PC-9 (cell line): ENCODE measurements around the gene DBN1. TPM values are rescaled to one million over a fixed set of nuclear protein-coding genes. Genes with fewer than 3 reads are reported as not detected.
"Not testable (repeated sequence)": the region's sequence is repeated elsewhere in the genome, so short reads cannot be mapped to it uniquely, and the experiment has no call there.

Experiments
- BruUV-seq: library from RNA; stranded (reverse); fragments of 400-500 nt; replicated peaks from 2 replicates; lab custom pipeline; 2021; lab: Mats Ljungman, UMichigan
- CTCF ChIA-PET: fragments of 300-600 bp; sonication (Branson Sonifier 250); formaldehyde crosslinking; loops from one replicate; lab custom pipeline; 2022; ENCODE audit warnings: antibody characterized with exemption; lab: Charles Lee
- POLR2A ChIA-PET: fragments of 300-600 bp; sonication (Branson Sonifier 250); formaldehyde crosslinking; loops from one replicate; lab custom pipeline; 2022; ENCODE audit warnings: antibody characterized with exemption; ENCODE audit not compliant: unreplicated experiment; lab: Charles Lee
- DNase-seq, 2 experiments: peaks; one replicate each; pipeline versions ENCODE4 v3.0.0 to v3.0.0-alpha.2; 2015 to 2022; ENCODE audit warnings: mixed read lengths in 1 of 2
- H2AFZ ChIP-seq: fragments of 200-600 bp; sonication (generic); 2 replicates; pipeline ENCODE4 v1.8.1; 2017; ENCODE audit warnings: antibody characterized with exemption
- H3F3A ChIP-seq: fragments of 200-600 bp; sonication (generic); 2 replicates; pipeline ENCODE4 v1.8.1; 2017; ENCODE audit warnings: antibody characterized with exemption, mild to moderate bottlenecking, low read depth; ENCODE audit not compliant: insufficient read depth
- H3K27ac ChIP-seq: fragments of 200-600 bp; sonication (generic); 2 replicates; pipeline ENCODE4 v1.6.1; 2016; ENCODE audit warnings: mixed run types
- H3K27me3 ChIP-seq: fragments of 200-600 bp; sonication (generic); 2 replicates; pipeline ENCODE4 v1.6.1; 2016; ENCODE audit warnings: low read depth, mixed run types; ENCODE audit not compliant: insufficient read depth
- H3K36me3 ChIP-seq: fragments of 200-600 bp; sonication (generic); 2 replicates; pipeline ENCODE4 v1.6.1; 2016; ENCODE audit warnings: low read depth, mixed run types
- H3K4me1 ChIP-seq: fragments of 200-600 bp; sonication (generic); replicated peaks from 2 replicates; pipeline ENCODE4 v1.6.1; 2016; ENCODE audit warnings: mixed run types; ENCODE audit not compliant: insufficient read depth
- H3K4me2 ChIP-seq: fragments of 200-600 bp; sonication (generic); 2 replicates; pipeline ENCODE4 v1.6.1; 2017; ENCODE audit warnings: mixed run types
- H3K4me3 ChIP-seq: fragments of 200-600 bp; sonication (generic); 2 replicates; pipeline ENCODE4 v1.6.1; 2016; ENCODE audit warnings: mixed run types
- H3K79me2 ChIP-seq: fragments of 200-600 bp; sonication (generic); 2 replicates; pipeline ENCODE4 v1.6.1; 2017; ENCODE audit warnings: low read depth, mixed run types
- H3K9me2 ChIP-seq: fragments of 200-600 bp; sonication (generic); 2 replicates; pipeline ENCODE4 v1.8.1; 2017; ENCODE audit warnings: mild to moderate bottlenecking; ENCODE audit not compliant: insufficient read depth
- H3K9me3 ChIP-seq: fragments of 200-600 bp; sonication (generic); 2 replicates; pipeline ENCODE4 v1.8.1; 2016; ENCODE audit warnings: low read depth; ENCODE audit not compliant: insufficient read depth
- H4K20me1 ChIP-seq: fragments of 200-600 bp; sonication (generic); 2 replicates; pipeline ENCODE4 v1.8.1; 2017; ENCODE audit not compliant: insufficient read depth
- CTCF ChIP-seq: fragments of 200-600 bp; sonication (generic); conservative IDR thresholded peaks from 2 replicates; pipeline ENCODE4 v1.6.1; 2017; ENCODE audit warnings: mixed run types, antibody characterized with exemption, mild to moderate bottlenecking, moderate library complexity
- EZH2 ChIP-seq: fragments of 200-600 bp; sonication (generic); IDR thresholded peaks from 2 replicates; pipeline ENCODE4 v1.8.0; 2017; ENCODE audit warnings: antibody characterized with exemption, low read depth
- intact Hi-C: fragments of 100-400 bp; cut with micrococcal nuclease; formaldehyde crosslinking; loops from one replicate; pipeline ENCODE4 v1.10.0; 2022; ENCODE audit not compliant: unreplicated experiment
- total RNA-seq: library from RNA; stranded (reverse); gene quantifications from 2 replicates; pipeline ENCODE4 v1.2.3, GENCODE V29; 2021

The DBN1 gene
- total RNA-seq, 1 experiment from 2014 or later = 144 TPM

GRCh38 chr5:177425196-177425800, 48.1 kb downstream of the DBN1 start:
- peak overlapping the region; percentile 64 for H3K4me3 ChIP-seq
- intact Hi-C loops = no loop called here

GRCh38 chr5:177423671-177424070, 49.8 kb downstream of the DBN1 start:
- intact Hi-C loops = no loop called here
- Histone ChIP-seq H3K27ac (no peak overlapping the region), H3K9me3 (no peaks in the 10 kb centered on the region), H4K20me1 (peaks cover 12% of the 10 kb centered on the region), H3K79me2 (peaks cover 20% of the 10 kb centered on the region), H3K9me2 (no peaks in the 10 kb centered on the region), H3F3A (peaks cover 10% of the 10 kb centered on the region; the same call in 1 of the 2 replicates), H3K4me2 (no peak overlapping the region), H3K36me3 (no peaks in the 10 kb centered on the region), H3K4me1 (peaks cover 23% of the 10 kb centered on the region), H3K27me3 (no peaks in the 10 kb centered on the region), H3K4me3 (no peak overlapping the region), H2AFZ (no peak overlapping the region)
- TF ChIP-seq CTCF = no peak
- no peak for TF ChIP-seq EZH2
- CTCF ChIA-PET = no interaction called here
- BruUV-seq = no TSS peak
- DNase-seq = no peak
- POLR2A ChIA-PET = no interaction called here

More at GRCh38 chr5:177425196-177425800, 48.1 kb downstream of the DBN1 start:
- Histone ChIP-seq H3K27ac (peak overlapping the region; percentile 81), H3K27me3 (no peaks in the 10 kb centered on the region), H3K4me2 (peak overlapping the region; percentile 76), H3K79me2 (peaks cover 35% of the 10 kb centered on the region), H3K4me1 (peaks cover 23% of the 10 kb centered on the region), H2AFZ (peak overlapping the region; percentile 87), H3K36me3 (no peaks in the 10 kb centered on the region), H3K9me2 (no peaks in the 10 kb centered on the region), H3F3A (peaks cover 10% of the 10 kb centered on the region; the same call in 1 of the 2 replicates), H3K9me3 (no peaks in the 10 kb centered on the region), H4K20me1 (peaks cover 22% of the 10 kb centered on the region)
- no peak for DNase-seq
- CTCF ChIA-PET = interaction anchor here (0.6 to 2.4 kb wide), 4 partner anchors 23 to 73 kb away, joined by 3 to 13 read pairs (median 8); no protein-coding TSS in a partner anchor
- no peak for TF ChIP-seq EZH2
- TF ChIP-seq CTCF = no peak
- POLR2A ChIA-PET = interaction anchor here (0.6 to 0.9 kb wide), 3 partner anchors 72 to 847 kb away, joined by 3 to 5 read pairs (median 4); partner anchors contain the start of gene PDLIM7
- BruUV-seq = TSS peak; percentile 90

GRCh38 chr5:177421062-177421798, 52.2 kb downstream of the DBN1 start:
- DNase-seq = no peak
- Histone ChIP-seq H3F3A (peaks cover 10% of the 10 kb centered on the region; the same call in 1 of the 2 replicates), H3K79me2 (no peaks in the 10 kb centered on the region), H3K4me1 (peaks cover 11% of the 10 kb centered on the region), H3K27ac (no peak overlapping the region), H3K9me2 (no peaks in the 10 kb centered on the region), H3K4me3 (no peak overlapping the region), H3K4me2 (no peak overlapping the region), H3K9me3 (no peaks in the 10 kb centered on the region), H3K27me3 (no peaks in the 10 kb centered on the region), H4K20me1 (no peaks in the 10 kb centered on the region), H2AFZ (no peak overlapping the region), H3K36me3 (no peaks in the 10 kb centered on the region)
- TF ChIP-seq CTCF = no peak
- TF ChIP-seq EZH2 = no peak
- ChIA-PET CTCF (no interaction called here), POLR2A (no interaction called here)
- no TSS peak for BruUV-seq
- intact Hi-C loops = no loop called here

GRCh38 chr5:177420472-177420871, 53.0 kb downstream of the DBN1 start:
- H3F3A ChIP-seq, intact Hi-C loops, H3K36me3 ChIP-seq, POLR2A ChIA-PET, DNase-seq, H3K27ac ChIP-seq, BruUV-seq, CTCF ChIA-PET, H2AFZ ChIP-seq, H4K20me1 ChIP-seq, H3K9me3 ChIP-seq, H3K79me2 ChIP-seq, H3K27me3 ChIP-seq, H3K9me2 ChIP-seq, H3K4me2 ChIP-seq, H3K4me3 ChIP-seq: not testable (repeated sequence)
- peaks cover 10% of the 10 kb centered on the region for H3K4me1 ChIP-seq
